Middle frontal gyrus (tissue), 1 donor: Measurements from ENCODE around the gene CHKB.
A peak's percentile ranks its signal among the peaks of the same experiment; 100 is the strongest.

ENCODE experiments used
- DNase-seq: peaks from one replicate; pipeline ENCODE4 v3.0.0-alpha.2; 2015; ENCODE audit warnings: low spot score; ENCODE audit errors: extremely low spot score

Gene CHKB

DNA sequence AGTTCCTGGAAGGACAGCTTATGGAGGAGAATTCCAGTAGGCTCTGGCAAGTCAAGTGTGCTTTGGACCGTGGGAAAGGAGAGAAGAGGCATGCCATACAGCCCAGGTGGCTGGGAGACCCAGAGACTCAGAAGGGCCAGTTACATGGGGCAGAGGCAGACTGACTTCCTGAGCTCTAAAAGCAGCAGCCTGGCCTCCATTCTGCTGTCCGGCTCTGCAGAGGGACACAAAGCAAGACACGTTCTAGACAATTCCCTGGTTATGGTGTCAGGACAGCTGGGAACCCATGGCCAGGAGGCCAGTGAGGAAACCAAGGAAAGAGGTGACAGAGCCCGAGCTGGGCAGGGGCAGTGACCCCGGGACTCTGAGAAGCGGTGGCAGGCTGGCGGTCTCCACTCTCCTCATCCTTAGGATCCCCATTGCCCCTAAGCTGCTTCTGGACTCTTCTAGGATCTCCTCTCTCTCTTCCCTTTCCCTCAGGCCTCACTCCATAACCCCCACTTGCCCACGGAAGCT is 7.2 kb downstream of the CHKB start:
- no peak for DNase-seq

- DNase-seq = no peak
Measured at GRCh38 chr22:50574383-50574755, 8.3 kb downstream of the CHKB start.

DNA sequence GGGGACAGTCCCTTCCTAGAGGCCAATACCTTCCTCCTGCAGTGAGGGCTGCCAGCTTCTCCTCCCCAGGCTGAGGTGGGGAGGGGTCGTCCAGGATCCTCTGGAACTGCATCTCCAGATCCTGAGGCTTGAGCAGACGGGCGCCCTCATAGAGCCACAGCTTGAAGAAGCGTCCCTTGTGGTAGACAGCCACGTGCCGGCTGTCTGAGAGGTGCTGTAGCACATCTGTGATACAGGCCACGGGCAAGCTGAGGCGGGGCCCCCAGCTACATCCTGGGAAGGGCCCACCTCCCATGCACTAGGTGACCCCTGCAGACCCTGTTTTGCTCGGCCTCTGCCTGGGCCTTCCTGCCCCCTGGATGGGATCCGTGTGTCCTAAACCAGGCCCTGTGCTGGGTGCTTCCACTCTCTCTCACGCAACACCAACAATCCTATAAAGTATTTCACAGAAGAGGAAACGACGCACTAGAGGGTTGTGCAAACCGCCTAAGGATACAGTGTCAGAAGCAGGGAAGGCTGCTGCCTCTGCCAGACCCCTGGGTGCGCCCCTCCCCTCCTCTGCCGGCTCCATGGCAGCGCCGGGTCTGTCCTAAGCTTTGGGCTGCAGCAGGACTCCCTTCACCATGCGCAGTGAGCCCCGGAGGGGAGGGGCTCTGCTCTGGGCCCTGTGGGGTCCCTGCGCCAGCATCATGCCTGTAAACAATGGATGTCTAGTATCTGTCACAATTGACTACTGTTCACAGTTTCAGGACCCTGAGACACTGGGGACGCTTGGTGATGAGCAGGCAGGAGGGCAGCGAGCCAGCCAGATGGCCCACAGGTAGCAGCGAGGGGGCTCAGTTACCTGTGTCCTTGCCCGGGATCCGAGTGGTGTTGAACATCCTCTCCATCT is 8.9 kb downstream of the CHKB start:
- DNase-seq = no peak

GRCh38 chr22:50572965-50573364 is 9.7 kb downstream of the CHKB start:
- no peak for DNase-seq

DNA sequence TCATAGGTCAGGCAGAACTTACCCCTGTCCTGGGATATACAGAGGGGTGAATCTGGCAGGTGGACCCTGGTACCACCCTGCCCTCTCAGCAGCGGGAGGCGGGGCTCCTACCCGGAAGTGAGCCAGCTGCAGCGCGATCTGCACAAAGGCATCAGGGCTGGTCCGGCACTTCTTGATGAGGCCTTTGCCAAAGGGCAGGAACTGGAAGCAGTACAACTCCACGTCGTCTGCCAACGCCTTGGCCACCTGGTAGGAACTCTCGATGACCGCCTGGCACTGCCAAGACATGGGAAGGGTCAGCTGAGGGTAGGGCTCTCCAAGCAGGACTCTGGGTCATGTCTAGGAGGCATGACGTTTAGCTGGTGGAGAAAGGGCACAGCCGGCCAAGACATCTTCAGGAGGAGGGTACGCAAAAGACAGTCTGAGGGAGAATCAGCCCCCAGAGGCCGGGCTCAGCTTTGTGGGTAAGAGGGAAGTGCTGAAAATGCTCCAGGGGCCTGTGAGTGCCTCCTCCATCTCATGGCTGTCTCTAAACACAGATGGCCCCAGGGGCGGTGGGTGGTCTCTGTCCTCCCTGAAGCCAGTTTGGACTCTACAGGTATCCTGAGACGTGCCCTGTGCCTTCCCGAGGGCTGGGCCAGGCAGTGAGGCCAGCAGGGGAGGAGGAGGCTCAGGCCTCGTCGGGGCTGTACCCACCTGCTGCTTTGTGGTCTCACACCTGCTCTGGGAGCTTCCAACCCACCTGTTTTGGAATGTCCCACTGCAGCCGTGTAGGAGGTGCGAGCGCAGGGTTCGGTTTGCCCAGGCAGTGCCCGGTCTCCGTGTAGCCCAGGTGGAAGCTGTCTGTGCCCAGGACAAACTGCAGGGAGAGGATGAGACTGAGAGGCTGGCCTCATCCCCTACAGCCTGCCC is 11.1 kb downstream of the CHKB start:
- DNase-seq = no peak

GRCh38 chr22:50570861-50571260 is 11.8 kb downstream of the CHKB start:
- no peak for DNase-seq

DNA sequence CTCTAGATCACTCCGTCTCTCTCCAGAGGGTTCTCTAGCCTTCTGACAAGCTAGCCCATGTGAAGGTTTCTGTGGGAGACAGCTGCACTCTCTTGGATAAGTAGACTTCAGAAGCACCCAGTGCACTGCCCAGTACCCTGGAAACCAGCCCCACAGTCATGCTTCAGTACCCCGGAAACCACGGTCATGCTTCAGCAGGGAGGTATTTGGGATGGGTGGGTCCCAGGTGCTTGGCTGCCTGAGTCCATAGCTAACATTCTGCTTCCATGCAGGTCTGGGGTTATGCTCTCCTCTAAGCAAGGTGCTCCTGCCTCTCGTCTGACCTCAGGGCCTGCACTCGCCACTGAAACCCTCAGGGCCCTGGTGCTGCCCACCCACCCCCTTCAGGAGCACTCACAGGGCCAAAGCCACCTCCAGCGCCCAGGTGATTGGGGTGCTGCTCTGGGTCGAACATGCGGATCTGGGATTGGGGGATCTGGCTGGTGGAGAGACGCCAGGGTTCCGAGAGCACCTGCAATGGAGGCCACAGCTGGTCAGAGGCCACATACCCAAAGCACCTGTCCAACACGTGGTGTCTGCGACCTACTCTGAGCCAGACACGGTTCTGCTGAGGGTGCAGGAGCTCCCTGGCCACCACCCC is 12.6 kb downstream of the CHKB start:
- no peak for DNase-seq

- DNase-seq = no peak
Measured at GRCh38 chr22:50569041-50569459, 13.6 kb downstream of the CHKB start.

- DNase-seq = no peak
Measured at GRCh38 chr22:50568626-50569025, 14.0 kb downstream of the CHKB start.

DNA sequence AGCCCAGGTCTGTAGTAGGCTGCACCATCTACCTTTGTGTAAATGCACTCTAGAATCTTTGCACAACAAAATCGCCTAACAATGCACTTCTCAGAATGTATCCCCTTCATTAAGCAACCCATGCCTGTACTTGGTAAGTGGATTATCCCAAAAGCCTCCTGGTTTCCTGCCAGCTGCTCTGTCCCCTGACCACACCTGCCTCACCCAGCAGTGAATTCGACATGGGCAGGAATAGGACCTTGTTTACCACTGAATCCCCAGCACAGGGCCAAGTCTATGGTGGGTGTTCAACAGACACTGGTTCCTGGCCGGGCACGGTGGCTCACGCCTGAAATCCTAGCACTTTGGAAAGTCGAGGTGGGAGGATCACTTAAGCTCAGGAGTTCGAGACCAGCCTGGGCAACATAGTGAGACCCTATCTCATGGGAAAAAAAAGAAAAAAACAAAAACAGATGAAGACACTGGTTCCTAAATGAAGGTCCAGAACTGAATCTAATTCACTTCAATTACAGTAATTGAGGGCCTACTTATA is 14.9 kb downstream of the CHKB start:
- no peak for DNase-seq

DNA sequence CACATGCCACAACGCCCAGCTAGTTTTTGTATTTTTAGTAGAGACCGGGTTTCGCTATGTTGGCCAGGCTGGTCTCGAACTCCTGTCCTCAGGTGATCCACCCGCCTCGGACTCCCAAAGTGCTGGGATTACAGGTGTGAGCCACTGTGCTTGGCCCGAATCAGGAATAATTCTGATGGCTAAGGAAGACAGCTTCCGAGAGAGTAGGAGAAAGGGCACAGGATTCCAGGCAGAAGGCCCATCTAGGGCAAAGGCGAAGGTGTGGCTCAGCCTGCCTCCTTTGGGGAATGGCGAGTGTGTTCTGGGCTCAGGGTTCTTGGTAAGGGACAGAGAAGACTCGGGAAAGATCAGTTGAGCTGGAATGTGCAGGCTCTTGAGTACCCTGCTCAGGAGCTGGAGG is 18.4 kb downstream of the CHKB start:
- no peak for DNase-seq

- DNase-seq = no peak
Measured at GRCh38 chr22:50563413-50564160, 19.1 kb downstream of the CHKB start.

GRCh38 chr22:50562523-50563412 is 19.9 kb downstream of the CHKB start, which contains the start of gene SYCE3:
TSS of gene SYCE3 (minus strand) at chr22:50562919. CDS start at chr22:50556405, 6,514 bp downstream.
- DNase-seq = peak; percentile 93

- no peak for DNase-seq
Measured at GRCh38 chr22:50561401-50562358, 21.0 kb downstream of the CHKB start.

DNA sequence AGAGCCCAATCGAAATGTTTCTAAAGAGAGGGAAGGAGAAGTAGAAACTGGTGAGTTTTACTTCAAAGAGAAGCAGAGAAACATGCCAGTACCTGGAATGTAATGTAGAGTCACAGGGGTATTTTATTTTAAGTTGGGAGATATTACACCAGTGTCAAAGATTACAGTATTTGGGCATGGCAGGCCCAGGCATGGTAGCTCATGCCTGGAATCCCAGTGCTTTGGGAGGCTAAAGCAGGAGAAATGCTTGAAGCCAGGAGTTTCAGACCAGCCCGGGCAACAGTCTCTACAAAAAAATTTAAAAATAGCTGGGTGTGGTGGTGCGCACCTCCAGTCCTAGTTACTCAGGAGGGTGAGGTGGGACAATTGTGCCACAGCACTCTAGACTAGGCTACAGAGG is 22.6 kb downstream of the CHKB start:
- DNase-seq = no peak

DNA sequence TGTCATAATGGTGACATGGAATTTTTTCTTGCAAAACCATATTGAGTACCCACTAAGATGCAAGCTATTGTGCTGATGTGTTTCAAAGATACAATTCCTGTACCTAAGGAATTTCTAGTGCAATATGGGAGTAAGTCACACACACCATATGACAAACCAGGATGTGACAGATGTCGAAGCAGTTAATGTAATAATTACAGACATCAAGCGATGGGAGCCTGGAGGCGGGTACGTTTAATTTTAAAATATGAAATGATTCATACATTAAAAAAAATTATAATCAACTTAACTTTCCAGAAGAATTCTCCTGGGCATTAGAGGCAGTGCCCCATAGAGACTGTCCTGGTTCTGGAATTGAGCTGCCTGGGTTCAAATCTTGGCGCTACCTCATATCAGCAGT is 25.9 kb downstream of the CHKB start:
- no peak for DNase-seq

- no peak for DNase-seq
Measured at GRCh38 chr22:50553310-50553709, 29.3 kb downstream of the CHKB start.

GRCh38 chr22:50551160-50551752 is 31.4 kb downstream of the CHKB start:
- DNase-seq = no peak
